Subcutaneous adipose tissue (tissue), 4 donors: ENCODE data around the gene MEF2A. TPM values are rescaled to one million over a fixed set of nuclear protein-coding genes. Genes with fewer than 3 reads are reported as not detected.

Experiments used
- CTCF ChIP-seq: fragments of 450-650 bp; IDR thresholded peaks from one replicate; pipeline ENCODE4 v1.5.1; 2016; ENCODE audit warnings: low read depth, mild to moderate bottlenecking, control low read depth, antibody characterized with exemption, moderate library complexity
- total RNA-seq, 4 donors: library from RNA; depleted of rRNA; stranded (reverse); fragments of >200 nt; gene quantifications; one replicate each; pipeline ENCODE4 v1.1.0, GENCODE V29; 2016

Gene MEF2A
- total RNA-seq, 4 donors from 2014 or later, result 58.6 to 103 (median 71.0) TPM

- no peak for TF ChIP-seq CTCF
These were observed 172.4 kb downstream of the MEF2A start for GRCh38 chr15:99738021-99738847.

- no peak for TF ChIP-seq CTCF
These were observed 176.1 kb downstream of the MEF2A start for GRCh38 chr15:99741835-99742234.

- TF ChIP-seq CTCF, result no peak
These were observed 178.4 kb downstream of the MEF2A start for GRCh38 chr15:99744142-99744541.

- no peak for TF ChIP-seq CTCF
These were observed 179.7 kb downstream of the MEF2A start for GRCh38 chr15:99745370-99746086.

- TF ChIP-seq CTCF, result no peak
These were observed 183.6 kb downstream of the MEF2A start for GRCh38 chr15:99749386-99749785.

GRCh38 chr15:99752556-99752955 lies 186.8 kb downstream of the MEF2A start:
- no peak for TF ChIP-seq CTCF

- TF ChIP-seq CTCF, result no peak
These were observed 187.3 kb downstream of the MEF2A start for GRCh38 chr15:99753066-99753465.
